Loucy (cell line): ENCODE results near the gene TMEM187.

Experiments used
- H2AFZ ChIP-seq: fragments of 200-600 bp; sonication (generic); 2 replicates; pipeline ENCODE4 v1.6.0; 2016; ENCODE audit warnings: antibody characterized with exemption, mild to moderate bottlenecking, low read length, moderate library complexity
- H3F3A ChIP-seq: fragments of 200-600 bp; 2 replicates; pipeline ENCODE4 v1.6.0; 2016; ENCODE audit warnings: antibody characterized with exemption, low read depth, mild to moderate bottlenecking
- H3K27me3 ChIP-seq: fragments of 200-600 bp; sonication (generic); 2 replicates; pipeline ENCODE4 v1.6.1; 2014; ENCODE audit warnings: low read length, mild to moderate bottlenecking; ENCODE audit not compliant: insufficient read depth, poor library complexity, severe bottlenecking
- H3K36me3 ChIP-seq: fragments of 200-600 bp; sonication (generic); 2 replicates; pipeline ENCODE4 v1.6.1; 2016; ENCODE audit warnings: low read length; ENCODE audit not compliant: insufficient read depth
- H3K4me1 ChIP-seq: fragments of 200-600 bp; sonication (generic); 2 replicates; pipeline ENCODE4 v1.5.1; 2014; ENCODE audit warnings: low read length, mild to moderate bottlenecking; ENCODE audit not compliant: insufficient read depth, poor library complexity, severe bottlenecking
- H3K4me2 ChIP-seq: fragments of 200-600 bp; sonication (generic); 2 replicates; pipeline ENCODE4 v1.6.0; 2014; ENCODE audit warnings: antibody characterized with exemption, low read length, low read depth, mild to moderate bottlenecking; ENCODE audit not compliant: poor library complexity, severe bottlenecking
- H3K4me3 ChIP-seq: fragments of 200-600 bp; sonication (generic); 2 replicates; pipeline ENCODE4 v1.5.1; 2014; ENCODE audit warnings: low read length, mild to moderate bottlenecking, mixed read lengths; ENCODE audit not compliant: poor library complexity, severe bottlenecking
- H3K79me2 ChIP-seq: fragments of 200-600 bp; sonication (generic); 2 replicates; pipeline ENCODE4 v1.6.1; 2014; ENCODE audit warnings: low read length; ENCODE audit not compliant: insufficient read depth
- H3K9ac ChIP-seq: fragments of 200-600 bp; sonication (generic); 2 replicates; pipeline ENCODE4 v1.6.0; 2014; ENCODE audit warnings: mild to moderate bottlenecking, low read depth, low read length, moderate library complexity; ENCODE audit not compliant: poor library complexity, severe bottlenecking
- H3K9me2 ChIP-seq: fragments of 200-600 bp; sonication (generic); replicated peaks from 2 replicates; pipeline ENCODE4 v1.6.1; 2016; ENCODE audit warnings: low read depth, low read length, mixed read lengths
- H3K9me3 ChIP-seq: fragments of 200-600 bp; sonication (generic); 2 replicates; pipeline ENCODE4 v1.6.1; 2014; ENCODE audit warnings: mild to moderate bottlenecking, antibody characterized with exemption, low read length, low read depth; ENCODE audit not compliant: insufficient read depth
- H4K20me1 ChIP-seq: fragments of 200-600 bp; sonication (generic); 2 replicates; pipeline ENCODE4 v1.6.0; 2014; ENCODE audit warnings: antibody characterized with exemption, low read length, mild to moderate bottlenecking; ENCODE audit not compliant: insufficient read depth, poor library complexity, severe bottlenecking
- EZH2phosphoT487 ChIP-seq: fragments of 200-600 bp; IDR thresholded peaks from 2 replicates; pipeline ENCODE4 v1.6.1; 2018; ENCODE audit warnings: antibody characterized with exemption, mild to moderate bottlenecking, moderate library complexity, borderline replicate concordance
- TF ChIP-seq, protein P1 (sequence below): fragments of 200-600 bp; sonication (generic); conservative IDR thresholded peaks from 2 replicates; pipeline ENCODE4 v1.5.1; 2014; ENCODE audit warnings: mild to moderate bottlenecking, antibody characterized with exemption, low read length

The TMEM187 gene

DNA sequence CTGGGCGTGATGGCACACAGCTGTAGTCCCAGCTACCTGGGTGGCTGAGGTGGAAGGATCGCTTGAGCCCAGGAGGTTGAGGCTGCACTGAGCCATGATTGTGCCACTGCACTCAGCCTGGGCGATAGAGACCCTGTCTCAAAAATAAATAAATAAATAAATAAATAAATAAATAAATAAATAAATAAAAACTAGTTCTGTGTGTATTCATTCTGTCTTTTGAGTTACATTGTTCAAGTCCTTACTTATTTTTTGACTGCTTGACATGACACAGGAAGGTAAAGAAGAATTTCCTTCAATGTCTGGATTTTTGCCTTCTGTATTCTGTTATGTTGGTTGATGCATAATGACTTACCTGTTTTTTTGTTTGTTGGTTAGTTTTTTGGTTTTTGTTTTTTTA is 35.5 kb upstream of the TMEM187 start:
- H3K9me2 ChIP-seq: no peaks in the 10 kb centered on the region
- no peak overlapping the region for H3K4me3 ChIP-seq
- peaks cover 5% of the 10 kb centered on the region for H3K4me1 ChIP-seq
- H3K36me3 ChIP-seq: no peaks in the 10 kb centered on the region
- no peak overlapping the region for H2AFZ ChIP-seq
- H3K9me3 ChIP-seq: no peaks in the 10 kb centered on the region
- H3K79me2 ChIP-seq: peaks cover 27% of the 10 kb centered on the region
- no peaks in the 10 kb centered on the region for H3F3A ChIP-seq
- no peak overlapping the region for H3K9ac ChIP-seq
- no peak overlapping the region for H3K4me2 ChIP-seq
- H3K27me3 ChIP-seq: no peaks in the 10 kb centered on the region
- H4K20me1 ChIP-seq: no peaks in the 10 kb centered on the region
- TF ChIP-seq, protein P1, sequence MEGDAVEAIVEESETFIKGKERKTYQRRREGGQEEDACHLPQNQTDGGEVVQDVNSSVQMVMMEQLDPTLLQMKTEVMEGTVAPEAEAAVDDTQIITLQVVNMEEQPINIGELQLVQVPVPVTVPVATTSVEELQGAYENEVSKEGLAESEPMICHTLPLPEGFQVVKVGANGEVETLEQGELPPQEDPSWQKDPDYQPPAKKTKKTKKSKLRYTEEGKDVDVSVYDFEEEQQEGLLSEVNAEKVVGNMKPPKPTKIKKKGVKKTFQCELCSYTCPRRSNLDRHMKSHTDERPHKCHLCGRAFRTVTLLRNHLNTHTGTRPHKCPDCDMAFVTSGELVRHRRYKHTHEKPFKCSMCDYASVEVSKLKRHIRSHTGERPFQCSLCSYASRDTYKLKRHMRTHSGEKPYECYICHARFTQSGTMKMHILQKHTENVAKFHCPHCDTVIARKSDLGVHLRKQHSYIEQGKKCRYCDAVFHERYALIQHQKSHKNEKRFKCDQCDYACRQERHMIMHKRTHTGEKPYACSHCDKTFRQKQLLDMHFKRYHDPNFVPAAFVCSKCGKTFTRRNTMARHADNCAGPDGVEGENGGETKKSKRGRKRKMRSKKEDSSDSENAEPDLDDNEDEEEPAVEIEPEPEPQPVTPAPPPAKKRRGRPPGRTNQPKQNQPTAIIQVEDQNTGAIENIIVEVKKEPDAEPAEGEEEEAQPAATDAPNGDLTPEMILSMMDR: no peak
- TF ChIP-seq EZH2phosphoT487: no peak

DNA sequence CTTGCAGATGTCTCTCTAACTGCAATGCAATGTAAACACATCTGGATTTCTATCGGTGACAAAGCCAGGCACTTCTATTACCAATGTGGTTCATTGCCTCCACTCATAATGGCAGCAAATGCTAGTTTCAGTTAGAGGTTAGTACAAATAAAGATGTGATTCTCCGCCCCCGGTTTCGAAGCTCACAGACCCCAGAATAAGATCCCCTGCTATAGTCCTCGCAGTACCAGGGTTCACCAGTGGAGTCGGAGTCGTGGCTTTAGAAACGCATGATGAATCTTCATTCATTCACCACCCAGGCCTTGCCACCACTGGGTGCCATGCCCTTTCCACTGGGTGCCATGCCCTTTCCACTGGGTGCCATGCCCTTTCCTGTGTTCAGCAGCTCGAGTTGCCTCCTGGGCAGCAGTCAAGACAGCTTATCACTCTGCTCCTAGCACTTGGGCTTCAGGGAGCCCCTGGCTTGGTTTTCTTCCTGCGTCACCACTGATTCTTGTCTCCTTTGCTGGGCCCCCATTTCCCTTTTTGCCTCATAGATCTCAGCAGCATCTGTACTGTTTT is 34.2 kb upstream of the TMEM187 start:
- no peak for TF ChIP-seq EZH2phosphoT487
- TF ChIP-seq, protein P1: 0 out of 2 replicates have a peak, but pooled peaks have one; percentile 10
- Histone ChIP-seq H3K4me1 (peaks cover 5% of the 10 kb centered on the region), H3K79me2 (peaks cover 15% of the 10 kb centered on the region), H3K9me2 (no peaks in the 10 kb centered on the region), H3K36me3 (no peaks in the 10 kb centered on the region), H3K9ac (no peak overlapping the region), H3K9me3 (no peaks in the 10 kb centered on the region), H3F3A (no peaks in the 10 kb centered on the region), H2AFZ (no peak overlapping the region), H3K4me3 (no peak overlapping the region), H3K4me2 (no peak overlapping the region), H3K27me3 (no peaks in the 10 kb centered on the region), H4K20me1 (no peaks in the 10 kb centered on the region)

DNA sequence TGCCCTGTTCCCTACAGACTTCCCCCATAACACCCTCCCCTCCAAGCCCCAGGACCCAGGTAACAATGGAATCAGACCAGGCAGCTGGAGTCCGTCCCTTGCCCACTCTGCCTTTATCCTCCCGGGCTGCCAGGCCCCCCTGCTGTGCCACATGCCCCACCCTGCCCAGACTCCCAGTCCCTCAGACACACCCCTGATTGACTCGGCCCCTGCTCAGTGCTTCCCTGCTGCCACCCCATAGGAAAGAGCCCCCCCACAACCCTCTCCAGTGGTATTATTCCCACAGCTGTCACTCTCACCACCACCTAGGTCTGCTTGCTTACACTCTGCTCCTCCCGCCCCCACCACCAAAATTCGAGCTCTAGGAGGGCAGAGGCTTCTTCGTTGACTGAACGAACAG is 33.0 kb upstream of the TMEM187 start:
- Histone ChIP-seq H3F3A (no peaks in the 10 kb centered on the region), H2AFZ (no peak overlapping the region), H3K27me3 (no peaks in the 10 kb centered on the region), H3K79me2 (peaks cover 2% of the 10 kb centered on the region; the same call in 1 of the 2 replicates), H3K4me3 (no peak overlapping the region), H3K36me3 (no peaks in the 10 kb centered on the region), H3K9me2 (no peaks in the 10 kb centered on the region), H3K9me3 (no peaks in the 10 kb centered on the region), H3K4me1 (no peaks in the 10 kb centered on the region), H3K9ac (no peak overlapping the region), H4K20me1 (no peaks in the 10 kb centered on the region), H3K4me2 (no peak overlapping the region)
- TF ChIP-seq EZH2phosphoT487: no peak
- TF ChIP-seq, protein P1: no peak
